SU-DHL-6 (cell line): ENCODE results near the gene SMC5.

ENCODE experiments used
- H2AFZ ChIP-seq: fragments of 200-600 bp; sonication (generic); 2 replicates; pipeline ENCODE4 v1.6.1; 2014; ENCODE audit warnings: low read depth, mild to moderate bottlenecking, moderate library complexity, mixed read lengths, antibody characterized with exemption, low read length; ENCODE audit not compliant: severe bottlenecking
- H3F3A ChIP-seq: fragments of 200-600 bp; shearing (Covaris generic); 2 replicates; pipeline ENCODE4 v1.6.0; 2016; ENCODE audit warnings: antibody characterized with exemption, mild to moderate bottlenecking; ENCODE audit not compliant: insufficient read depth
- H3K27ac ChIP-seq: fragments of 200-600 bp; sonication (generic); 2 replicates; pipeline ENCODE4 v1.5.1; 2016; ENCODE audit warnings: low read depth, mild to moderate bottlenecking, low read length, moderate library complexity, mixed read lengths
- H3K27me3 ChIP-seq: fragments of 200-600 bp; sonication (generic), shearing (Covaris generic); 2 replicates; pipeline ENCODE4 v1.6.0; 2014; ENCODE audit warnings: mild to moderate bottlenecking, low read length
- H3K36me3 ChIP-seq: fragments of 200-600 bp; sonication (generic); 2 replicates; pipeline ENCODE4 v1.6.1; 2014; ENCODE audit warnings: mild to moderate bottlenecking, low read length, mixed read lengths
- H3K4me2 ChIP-seq: fragments of 300-600, 200-600 bp; shearing (Covaris generic), sonication (generic); 2 replicates; pipeline ENCODE4 v1.6.0; 2014; ENCODE audit warnings: low read length, low read depth, mild to moderate bottlenecking; ENCODE audit not compliant: poor library complexity, severe bottlenecking
- H3K4me3 ChIP-seq: fragments of 200-600 bp; sonication (generic); 2 replicates; pipeline ENCODE4 v1.5.1; 2014; ENCODE audit warnings: antibody characterized with exemption, low read length, mild to moderate bottlenecking, mixed read lengths; ENCODE audit not compliant: insufficient read depth, poor library complexity, severe bottlenecking
- H3K79me2 ChIP-seq: fragments of 200-600 bp; sonication (generic); 2 replicates; pipeline ENCODE4 v1.6.1; 2014; ENCODE audit warnings: mild to moderate bottlenecking, low read length, moderate library complexity; ENCODE audit not compliant: insufficient read depth
- H3K9ac ChIP-seq: fragments of 200-600 bp; sonication (generic); 2 replicates; pipeline ENCODE4 v1.7.0; 2014; ENCODE audit warnings: mild to moderate bottlenecking, low read length
- H3K9me2 ChIP-seq: fragments of 200-600 bp; sonication (generic); replicated peaks from 2 replicates; pipeline ENCODE4 v1.6.1; 2014; ENCODE audit warnings: low read length; ENCODE audit not compliant: insufficient read depth
- H3K9me3 ChIP-seq: fragments of 200-600 bp; sonication (generic); 2 replicates; pipeline ENCODE4 v1.6.1; 2014; ENCODE audit warnings: low read length, mixed read lengths; ENCODE audit not compliant: insufficient read depth
- H4K20me1 ChIP-seq: fragments of 200-600 bp; sonication (generic); 2 replicates; pipeline ENCODE4 v1.6.1; 2014; ENCODE audit warnings: low read depth, mild to moderate bottlenecking, antibody characterized with exemption, low read length, moderate library complexity, mixed read lengths
- CTCF ChIP-seq: fragments of 200-600 bp; sonication (generic); IDR thresholded peaks from one replicate; pipeline ENCODE4 v1.5.1; 2017; ENCODE audit warnings: antibody characterized with exemption, mild to moderate bottlenecking, low read length, moderate library complexity; ENCODE audit not compliant: insufficient read depth, poor library complexity, severe bottlenecking
- EZH2phosphoT487 ChIP-seq: fragments of 200-600 bp; sonication (generic), shearing (Covaris generic); conservative IDR thresholded peaks from 2 replicates; pipeline ENCODE4 v1.6.1; 2018; ENCODE audit warnings: mild to moderate bottlenecking, antibody characterized with exemption, low read length, moderate library complexity, mixed read lengths

SMC5 gene

GRCh38 chr9:70382709-70383605, 124.2 kb downstream of the SMC5 start:
- no peak overlapping the region for H3K4me2 ChIP-seq
- H3K9me2 ChIP-seq: no peaks in the 10 kb centered on the region
- no peak for TF ChIP-seq EZH2phosphoT487
- no peak for TF ChIP-seq CTCF
- no peak overlapping the region for H3K27ac ChIP-seq
- no peaks in the 10 kb centered on the region for H3K79me2 ChIP-seq
- no peaks in the 10 kb centered on the region for H3K27me3 ChIP-seq
- no peaks in the 10 kb centered on the region for H4K20me1 ChIP-seq
- no peak overlapping the region for H2AFZ ChIP-seq
- H3K9me3 ChIP-seq: no peaks in the 10 kb centered on the region
- H3K4me3 ChIP-seq: no peak overlapping the region
- no peaks in the 10 kb centered on the region for H3K36me3 ChIP-seq
- no peaks in the 10 kb centered on the region for H3F3A ChIP-seq
- no peak overlapping the region for H3K9ac ChIP-seq

GRCh38 chr9:70385426-70385825, 126.6 kb downstream of the SMC5 start:
- TF ChIP-seq CTCF (no peak), EZH2phosphoT487 (no peak)
- Histone ChIP-seq H3K9me3 (no peaks in the 10 kb centered on the region), H3K79me2 (no peaks in the 10 kb centered on the region), H3K27me3 (no peaks in the 10 kb centered on the region), H3K9ac (no peak overlapping the region), H3K36me3 (no peaks in the 10 kb centered on the region), H3K27ac (no peak overlapping the region), H3K4me2 (no peak overlapping the region), H3F3A (no peaks in the 10 kb centered on the region), H2AFZ (no peak overlapping the region), H4K20me1 (no peaks in the 10 kb centered on the region), H3K9me2 (no peaks in the 10 kb centered on the region), H3K4me3 (no peak overlapping the region)

GRCh38 chr9:70387663-70388062, 128.9 kb downstream of the SMC5 start:
- no peak overlapping the region for H2AFZ ChIP-seq
- H3K9me2 ChIP-seq: no peaks in the 10 kb centered on the region
- no peak for TF ChIP-seq CTCF
- no peaks in the 10 kb centered on the region for H3K27me3 ChIP-seq
- H3K79me2 ChIP-seq: no peaks in the 10 kb centered on the region
- no peaks in the 10 kb centered on the region for H3K9me3 ChIP-seq
- no peaks in the 10 kb centered on the region for H4K20me1 ChIP-seq
- no peak overlapping the region for H3K27ac ChIP-seq
- no peak overlapping the region for H3K9ac ChIP-seq
- no peaks in the 10 kb centered on the region for H3F3A ChIP-seq
- no peak overlapping the region for H3K4me3 ChIP-seq
- no peaks in the 10 kb centered on the region for H3K36me3 ChIP-seq
- H3K4me2 ChIP-seq: no peak overlapping the region
